ENCODE measurements around the gene KCNS3.
"Not testable (repeated sequence)": the region's sequence is repeated elsewhere in the genome, so short reads cannot be mapped to it uniquely, and the experiment has no call there.

Gene KCNS3

DNA sequence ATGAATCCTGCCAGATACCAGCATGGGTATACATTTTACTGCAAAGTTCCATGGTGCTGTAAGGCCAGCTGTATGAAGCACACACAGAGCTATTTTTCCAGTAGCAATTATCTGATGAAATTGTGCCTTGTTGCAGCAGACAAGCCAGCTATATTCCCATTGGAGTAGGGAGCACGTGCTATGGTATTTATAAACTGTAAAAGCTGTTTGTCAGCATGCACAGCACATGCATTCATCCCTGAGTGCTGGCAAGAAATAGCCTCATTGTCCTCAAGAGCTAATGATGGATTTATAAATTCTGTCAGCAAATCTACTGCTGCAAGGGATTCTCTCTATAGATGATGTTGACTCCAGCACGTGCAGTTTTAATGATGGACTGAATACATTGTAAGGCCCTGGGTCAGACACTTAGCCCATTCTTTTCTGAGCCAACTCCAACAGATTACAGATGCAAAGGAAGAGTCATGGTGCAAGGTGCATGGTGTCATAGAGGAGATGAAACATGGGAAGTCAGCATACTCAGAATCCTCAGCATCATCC lies 61.7 kb downstream of the KCNS3 start:
- no peak for DNase-seq (ENCODE audit: low spot score)
- FAIRE-seq: no peak

DNA sequence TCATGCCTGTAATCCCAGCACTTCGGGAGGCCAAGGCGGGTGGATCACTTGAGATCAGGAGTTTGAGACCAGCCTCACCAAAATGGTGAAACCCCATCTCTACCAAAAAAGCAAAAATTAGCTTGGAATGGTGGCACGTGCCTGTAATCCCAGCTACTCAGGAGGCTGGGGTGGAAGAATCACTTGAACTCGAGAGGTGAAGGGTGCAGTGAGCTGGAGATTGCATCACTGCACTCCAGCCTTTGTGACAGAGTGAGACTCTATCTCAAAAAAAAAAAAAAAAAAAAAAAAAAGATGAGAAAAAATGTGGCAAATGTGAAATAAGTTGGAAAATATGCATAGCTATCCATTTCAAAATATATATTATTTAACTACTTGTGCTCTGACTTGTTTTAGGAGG lies 65.0 kb downstream of the KCNS3 start:
- FAIRE-seq (no peak), DNase-seq (ENCODE audit: low spot score) (no peak)

DNA sequence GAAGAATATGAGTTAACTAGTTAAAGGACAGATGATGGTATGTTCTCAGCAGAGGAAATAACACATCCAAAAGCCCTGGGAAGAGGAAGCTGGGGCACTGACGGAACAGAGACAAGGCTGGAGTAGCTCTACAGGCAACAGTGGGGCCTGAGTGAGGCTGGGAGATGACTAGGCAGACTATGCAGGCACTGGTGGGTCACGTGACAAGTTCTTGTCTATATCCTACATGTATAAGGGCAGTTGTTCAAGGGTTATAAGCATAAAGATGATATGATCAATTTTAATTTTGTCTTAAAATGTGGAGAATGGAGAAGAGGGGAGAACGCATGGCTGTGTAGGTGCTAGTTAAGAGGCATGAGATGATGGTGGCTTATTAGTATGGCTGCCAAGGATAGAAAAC lies 68.6 kb downstream of the KCNS3 start:
- FAIRE-seq (no peak), DNase-seq (ENCODE audit: low spot score) (no peak)

DNA sequence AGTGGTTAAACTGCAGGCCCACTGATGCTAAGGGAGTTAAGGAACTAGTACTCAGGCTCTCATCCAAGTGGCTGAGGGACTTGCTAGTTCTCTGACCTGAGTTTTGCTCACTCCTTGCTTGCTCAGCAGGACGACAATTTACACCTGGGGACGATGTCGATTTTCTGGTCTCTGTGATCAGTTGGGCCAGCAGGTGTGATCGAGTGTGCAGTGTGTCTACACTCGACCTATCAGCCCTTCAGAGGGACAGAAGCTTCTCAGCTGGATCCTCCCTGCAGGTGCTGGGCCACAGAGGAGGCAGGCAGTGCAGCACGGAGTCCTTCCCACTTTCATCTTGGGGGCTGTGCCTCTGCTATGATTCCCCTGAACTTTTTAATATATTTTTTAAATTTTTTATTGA lies 71.5 kb downstream of the KCNS3 start:
- no peak for FAIRE-seq
- no peak for DNase-seq (ENCODE audit: low spot score)

DNA sequence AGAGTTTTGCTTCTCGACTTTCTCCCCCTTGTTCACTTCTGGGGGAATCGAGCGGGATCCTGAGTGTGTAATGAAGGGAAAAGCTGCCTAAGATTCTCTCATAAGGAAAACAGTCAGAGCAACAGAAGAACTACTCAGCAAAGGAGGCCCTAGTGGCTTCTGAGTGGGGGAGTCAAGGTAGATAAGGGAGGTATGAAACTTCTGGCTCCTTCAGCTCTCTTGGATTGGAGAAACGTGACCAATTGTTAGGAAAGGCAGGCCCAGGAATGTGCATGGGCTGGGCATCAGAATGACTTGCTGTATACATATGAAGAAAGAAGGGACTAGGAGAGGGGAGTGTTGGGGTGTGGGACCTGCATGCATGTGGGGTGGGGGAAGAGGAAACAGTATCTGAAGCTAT lies 73.1 kb downstream of the KCNS3 start:
- no peak for DNase-seq (ENCODE audit: low spot score)
- no peak for FAIRE-seq

DNA sequence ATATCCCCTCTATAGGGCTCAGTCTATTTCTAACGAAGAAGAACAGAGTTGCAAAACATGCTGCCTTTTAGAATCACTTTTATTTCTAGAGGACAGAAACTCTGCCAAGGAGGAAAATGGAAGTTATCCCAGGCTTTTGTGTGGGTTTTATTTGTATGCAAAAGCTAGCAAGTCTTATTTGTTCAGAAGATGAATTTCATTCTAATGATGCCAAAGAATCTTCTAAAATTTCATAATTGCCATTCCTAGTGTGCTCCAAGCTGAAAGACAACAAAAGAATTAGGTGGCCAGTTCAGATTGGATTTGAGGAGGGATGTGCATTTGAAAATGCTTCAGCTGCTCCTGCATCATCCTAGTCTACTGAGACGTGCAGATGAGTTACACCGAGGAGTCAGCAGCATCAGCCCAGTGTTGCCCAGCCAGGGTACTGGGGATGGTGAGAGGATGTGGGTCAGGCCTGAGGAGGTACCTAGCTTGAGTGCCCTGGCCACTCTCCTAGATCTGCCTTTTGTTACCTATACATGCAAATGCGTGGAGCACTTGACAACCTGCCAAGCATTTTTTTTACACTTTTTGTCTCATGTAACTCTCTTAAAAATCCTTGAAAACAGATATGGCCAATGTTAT lies 80.1 kb downstream of the KCNS3 start:
- DNase-seq (ENCODE audit: low spot score): no peak
- FAIRE-seq: no peak

DNA sequence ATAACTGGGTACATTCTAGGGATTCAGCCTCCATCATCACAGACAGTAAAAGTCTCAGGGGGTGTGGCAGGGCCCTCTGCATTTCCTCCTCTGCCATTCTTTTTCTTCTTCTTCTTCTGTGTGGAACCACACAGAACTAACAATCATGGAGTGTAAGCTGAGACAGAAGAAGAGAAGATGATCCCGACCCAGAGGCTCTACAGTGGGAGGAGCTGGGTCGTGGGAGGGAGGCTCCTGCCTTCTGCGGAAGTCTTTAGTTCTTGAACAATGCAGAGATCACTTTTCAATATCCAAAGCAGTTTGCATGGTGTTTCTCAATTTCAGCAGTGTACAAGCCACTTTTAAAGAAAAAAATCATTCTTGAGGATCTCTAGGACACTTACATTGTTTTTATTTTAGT lies 80.9 kb downstream of the KCNS3 start:
- DNase-seq (ENCODE audit: low spot score) (no peak), FAIRE-seq (no peak)

DNA sequence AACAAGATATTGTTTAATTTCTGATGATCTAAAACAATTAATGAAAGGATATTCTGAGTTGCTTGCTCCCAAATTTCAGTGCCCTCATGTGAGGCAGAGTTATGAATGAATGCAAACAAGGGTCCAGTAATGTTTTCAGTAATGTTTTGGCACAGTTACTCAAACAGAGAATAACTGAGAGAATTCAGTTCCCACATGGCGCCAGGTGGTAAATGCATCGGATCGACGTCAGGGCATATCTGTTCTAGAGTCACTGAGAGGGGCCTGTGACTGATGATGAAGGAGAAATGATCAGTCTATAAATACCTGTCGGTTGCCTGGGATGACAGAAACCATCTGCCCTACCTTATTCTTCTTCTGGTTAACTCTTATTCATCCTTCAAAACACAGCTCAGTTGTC lies 81.4 kb downstream of the KCNS3 start:
- FAIRE-seq (no peak), DNase-seq (ENCODE audit: low spot score) (no peak)

DNA sequence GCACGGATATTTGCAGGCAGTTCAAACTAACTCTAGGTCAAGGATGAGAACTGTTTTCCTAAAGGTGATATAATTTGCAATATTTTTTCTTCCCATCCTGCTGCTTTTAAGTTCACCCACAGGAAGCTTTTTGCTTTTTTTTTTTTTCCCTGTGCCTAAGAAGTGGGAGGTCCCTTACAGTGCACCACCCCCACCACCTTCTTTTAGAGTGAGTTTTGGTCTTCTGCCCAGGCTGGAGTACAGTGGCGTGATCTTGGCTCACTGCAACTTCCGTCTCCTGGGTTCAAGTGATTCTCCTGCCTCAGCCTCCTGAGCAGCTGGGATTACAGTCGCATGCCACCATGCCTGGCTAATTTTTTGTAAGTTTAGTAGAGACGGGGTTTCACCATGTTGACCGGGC lies 82.5 kb downstream of the KCNS3 start:
- no peak for FAIRE-seq
- DNase-seq (ENCODE audit: low spot score): no peak

DNA sequence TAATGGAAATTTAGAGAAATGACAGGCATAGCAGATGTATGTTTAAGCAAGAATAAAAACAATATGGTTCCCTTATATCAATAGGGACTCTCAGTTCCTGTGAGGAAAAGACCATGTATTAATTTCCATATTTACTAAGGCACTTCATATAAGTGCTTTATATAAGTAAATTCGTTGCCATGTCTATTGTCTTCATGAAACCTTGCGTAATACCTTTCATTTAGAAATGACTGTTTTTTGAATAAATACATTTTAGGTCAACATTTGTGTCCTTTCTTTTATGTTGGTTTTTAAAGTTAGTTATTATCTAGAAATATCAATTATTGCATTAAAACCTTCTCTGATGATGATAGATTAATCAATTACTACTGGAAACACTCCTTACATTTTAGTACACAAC lies 83.3 kb downstream of the KCNS3 start:
- DNase-seq (ENCODE audit: low spot score) (no peak), FAIRE-seq (no peak)

DNA sequence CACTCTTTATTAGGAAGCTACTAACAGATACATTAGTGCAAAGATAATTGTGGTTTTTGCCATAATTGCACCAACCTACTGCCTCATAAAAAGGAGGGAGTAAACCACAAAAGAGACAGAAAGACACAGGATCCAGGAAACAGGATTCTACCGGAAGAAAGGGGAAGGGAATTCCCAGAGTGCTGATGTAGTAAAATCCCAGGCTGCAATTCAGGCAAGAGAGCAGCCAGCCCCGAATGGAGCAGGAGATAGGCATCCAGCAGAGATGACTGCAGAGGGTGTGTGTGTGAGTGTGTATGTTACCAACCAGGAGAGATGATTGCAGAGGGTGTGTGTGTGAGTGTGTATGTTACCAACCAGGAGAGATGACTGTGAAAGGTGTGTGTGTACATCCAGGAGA lies 84.4 kb downstream of the KCNS3 start:
- peak; percentile 29 for DNase-seq (ENCODE audit: low spot score)
- peak; percentile 95 for FAIRE-seq

DNA sequence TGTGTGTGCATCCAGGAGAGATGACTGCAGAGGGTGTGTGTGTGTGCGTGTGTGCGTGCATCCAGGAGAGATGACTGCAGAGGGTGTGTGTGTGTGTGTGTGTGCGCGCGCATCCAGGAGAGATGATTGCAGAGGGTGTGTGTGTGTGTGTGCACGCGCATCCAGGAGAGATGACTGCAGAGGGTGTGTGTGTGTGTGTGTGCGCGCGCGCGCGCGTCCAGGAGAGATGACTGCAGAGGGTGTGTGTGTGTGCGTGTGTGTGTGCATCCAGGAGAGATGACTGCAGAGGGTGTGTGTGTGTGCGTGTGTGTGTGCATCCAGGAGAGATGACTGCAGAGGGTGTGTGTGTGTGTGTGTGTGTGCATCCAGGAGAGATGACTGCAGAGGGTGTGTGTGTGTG lies 85.1 kb downstream of the KCNS3 start:
- FAIRE-seq: not testable (repeated sequence)

DNA sequence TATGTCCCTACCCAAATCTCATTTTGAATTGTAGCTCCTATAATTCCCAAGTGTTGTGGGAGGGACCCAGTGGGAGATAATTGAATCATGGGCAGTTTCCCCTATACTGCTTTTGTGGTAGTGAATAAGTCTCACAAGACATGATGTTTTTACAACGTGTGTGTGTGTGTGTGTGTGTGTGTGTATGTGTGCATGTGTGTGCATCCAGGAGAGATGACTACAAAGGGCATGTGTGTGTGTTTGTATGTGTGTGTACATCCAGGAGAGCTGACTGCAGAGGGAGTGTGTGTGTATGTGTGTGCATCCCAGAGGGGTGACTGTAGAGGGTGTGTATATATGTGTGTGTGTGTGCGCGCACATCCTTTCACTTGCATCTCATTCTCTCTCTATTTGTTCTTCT lies 86.7 kb downstream of the KCNS3 start:
- DNase-seq (ENCODE audit: low spot score) (no peak), FAIRE-seq (peak; percentile 77)

More for the DNA sequence above, 85.1 kb downstream of the KCNS3 start:
- not testable (repeated sequence) for DNase-seq (ENCODE audit: low spot score)

DNA sequence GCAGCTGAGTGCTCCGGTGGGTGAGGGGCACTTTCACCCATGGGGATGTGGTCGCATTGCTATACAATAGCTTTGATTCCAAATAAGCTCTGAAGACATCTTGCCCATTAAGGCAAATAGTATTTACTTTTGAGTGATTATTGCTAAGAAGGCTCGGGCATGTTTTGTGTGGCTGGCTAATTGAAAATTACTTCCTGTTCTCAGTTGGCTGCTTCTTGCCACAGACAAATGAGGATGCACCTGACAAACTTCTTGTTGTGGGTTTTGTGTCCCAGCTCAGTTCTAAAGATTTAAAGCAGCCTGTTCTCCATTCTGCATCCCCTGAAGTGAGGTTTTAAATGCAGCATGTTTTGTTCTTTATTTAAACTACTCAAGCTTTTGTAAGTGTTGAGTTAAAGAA lies 88.3 kb downstream of the KCNS3 start:
- no peak for DNase-seq (ENCODE audit: low spot score)
- no peak for FAIRE-seq

DNA sequence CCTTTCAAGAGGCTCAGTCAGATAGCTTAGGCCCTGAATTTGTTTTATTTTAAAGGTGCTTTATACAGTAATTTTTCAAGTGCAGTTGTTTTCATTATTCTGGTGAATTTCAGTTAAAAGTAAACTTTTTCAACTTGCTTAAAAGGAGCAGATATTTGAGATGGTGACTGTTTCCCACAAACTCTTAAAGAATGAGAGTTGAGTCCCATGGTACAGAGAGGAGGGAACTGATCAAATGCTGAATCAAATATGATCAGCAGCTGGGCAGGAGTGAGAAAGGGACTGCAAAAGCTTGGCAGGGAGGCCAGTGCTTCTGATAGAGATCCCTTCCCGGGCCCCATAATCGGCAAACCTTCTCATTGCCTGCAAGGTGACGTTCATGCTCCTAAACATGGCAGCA lies 91.2 kb downstream of the KCNS3 start:
- DNase-seq (ENCODE audit: low spot score) (no peak), FAIRE-seq (no peak)

DNA sequence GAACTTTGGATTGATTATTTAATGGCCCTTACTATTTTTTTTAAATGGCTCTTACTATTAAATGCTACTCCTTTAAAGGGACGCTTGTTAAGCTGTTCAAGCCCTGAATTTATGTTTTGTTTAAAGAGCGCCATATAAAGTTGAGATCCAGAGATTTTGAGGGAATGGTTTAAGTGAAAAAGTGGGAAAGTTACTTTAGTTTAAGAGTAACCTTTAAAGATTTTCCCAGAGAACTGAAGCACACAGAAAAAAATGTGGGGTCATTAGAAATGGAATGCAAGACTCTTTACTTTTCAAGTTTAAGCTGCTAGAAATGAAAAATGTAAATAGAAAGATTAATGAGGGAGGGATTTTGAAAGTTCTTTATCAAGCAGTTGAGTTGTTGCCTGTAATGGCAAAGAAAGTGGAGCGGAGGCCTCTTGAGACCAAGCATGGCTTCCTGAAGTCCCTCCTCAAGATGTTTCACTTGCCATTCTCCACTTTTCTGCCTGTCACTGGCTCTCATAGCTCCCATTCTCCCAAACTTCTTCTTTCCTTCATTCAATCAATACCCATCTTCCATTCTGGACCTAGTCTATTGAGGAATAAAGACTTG lies 93.2 kb downstream of the KCNS3 start:
- DNase-seq (ENCODE audit: low spot score): no peak
- FAIRE-seq: no peak

DNA sequence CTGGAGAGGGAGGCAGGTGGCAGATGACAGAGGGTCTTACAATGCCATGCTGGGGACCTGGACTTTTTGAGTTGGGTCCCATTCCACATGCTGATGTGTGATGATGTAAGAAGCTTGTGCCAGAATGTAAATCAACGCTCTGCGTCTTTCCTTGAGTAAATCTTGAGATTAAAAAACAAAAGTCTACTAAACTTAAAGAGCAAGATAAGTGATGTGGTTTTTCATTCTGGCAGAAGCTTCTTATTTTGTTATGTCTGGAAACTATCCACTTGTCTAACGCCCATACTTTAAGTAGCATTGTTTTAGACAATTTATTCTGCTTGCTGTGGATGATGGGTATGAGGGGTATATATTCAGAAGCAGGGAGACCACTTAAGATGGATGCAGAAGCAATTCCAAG lies 94.5 kb downstream of the KCNS3 start:
- FAIRE-seq (no peak), DNase-seq (ENCODE audit: low spot score) (no peak)

DNA sequence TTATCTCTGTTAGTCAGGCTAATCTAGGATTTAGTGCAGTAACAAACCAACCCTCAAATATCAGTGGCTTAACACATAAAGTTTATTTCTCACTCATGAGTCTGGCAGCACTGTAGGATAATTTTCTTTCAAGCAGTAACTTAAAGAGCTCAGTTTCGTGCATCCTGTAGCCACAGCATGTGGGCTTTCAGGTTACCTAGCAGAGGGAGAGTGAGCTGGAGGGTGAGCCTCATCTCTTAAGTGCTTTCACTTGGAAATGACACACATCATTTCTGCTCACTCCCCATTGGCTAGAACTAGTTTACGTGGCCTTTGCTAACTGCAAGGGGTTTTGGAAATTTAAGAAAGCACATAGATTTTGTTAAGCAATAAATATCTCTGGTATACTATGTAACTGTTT lies 96.9 kb downstream of the KCNS3 start:
- no peak for DNase-seq (ENCODE audit: low spot score)
- no peak for FAIRE-seq

DNA sequence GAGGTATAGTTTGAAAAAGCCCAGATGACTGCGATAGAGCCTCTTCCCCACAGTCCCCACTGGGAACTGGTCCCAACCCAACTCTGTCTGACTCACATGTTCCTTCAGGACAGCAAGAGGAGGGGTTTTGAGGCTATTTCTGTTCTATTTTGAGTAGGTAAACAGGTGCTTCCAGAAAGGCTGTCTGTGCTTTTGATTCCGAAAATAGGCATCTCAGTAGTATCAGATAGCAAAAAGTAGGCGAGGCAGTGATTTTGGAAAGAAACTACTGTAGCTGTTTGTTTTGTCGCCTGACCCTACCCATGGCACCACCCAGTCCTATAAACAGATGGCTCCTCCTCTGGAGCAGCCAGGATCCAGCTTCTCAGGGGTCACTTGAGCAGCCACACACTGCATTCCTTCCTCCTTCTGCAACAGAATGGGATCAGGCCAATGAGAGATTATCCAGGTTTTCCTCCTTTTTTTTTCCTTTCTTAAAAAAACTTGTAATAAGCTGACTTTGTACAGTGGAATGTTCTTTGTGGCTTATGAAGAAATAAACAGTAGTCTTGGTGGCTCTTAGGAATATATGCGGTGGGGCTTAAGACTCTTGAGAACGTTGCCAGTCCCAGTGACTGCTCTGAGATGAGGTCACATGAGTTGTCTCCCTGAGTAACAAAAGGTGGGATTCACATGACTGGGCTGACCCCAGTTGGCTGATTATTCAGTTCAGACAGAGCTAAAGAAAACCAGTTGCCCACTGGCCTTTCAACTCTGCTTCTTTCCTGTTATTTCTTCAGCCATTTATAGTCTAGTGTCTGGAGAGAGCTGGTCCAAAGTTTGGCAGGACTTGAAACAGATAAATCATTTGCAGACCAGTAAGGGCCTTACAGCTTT lies 98.6 kb downstream of the KCNS3 start:
- FAIRE-seq: peak; percentile 53
- peak; percentile 86 for DNase-seq (ENCODE audit: low spot score)

DNA sequence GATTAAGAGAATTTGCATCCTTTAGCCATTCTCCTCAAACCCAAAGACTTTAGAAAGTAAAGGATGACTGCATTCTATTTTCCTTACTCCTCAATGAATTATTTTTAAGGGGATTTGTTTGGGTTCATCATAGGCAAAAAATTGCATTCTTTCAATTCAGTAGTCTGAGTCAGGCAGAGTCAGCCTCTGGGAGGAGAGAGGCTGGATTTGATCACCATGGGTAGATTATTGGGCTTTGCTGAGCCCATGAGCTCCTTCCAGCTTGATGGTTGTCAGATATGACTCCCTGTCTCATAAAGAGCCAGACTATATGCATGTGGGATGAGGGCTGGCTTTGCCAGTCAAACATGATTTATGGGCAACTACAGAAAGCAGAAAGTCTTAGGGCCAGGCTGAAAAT lies 101.2 kb downstream of the KCNS3 start:
- DNase-seq (ENCODE audit: low spot score): no peak
- FAIRE-seq: no peak

DNA sequence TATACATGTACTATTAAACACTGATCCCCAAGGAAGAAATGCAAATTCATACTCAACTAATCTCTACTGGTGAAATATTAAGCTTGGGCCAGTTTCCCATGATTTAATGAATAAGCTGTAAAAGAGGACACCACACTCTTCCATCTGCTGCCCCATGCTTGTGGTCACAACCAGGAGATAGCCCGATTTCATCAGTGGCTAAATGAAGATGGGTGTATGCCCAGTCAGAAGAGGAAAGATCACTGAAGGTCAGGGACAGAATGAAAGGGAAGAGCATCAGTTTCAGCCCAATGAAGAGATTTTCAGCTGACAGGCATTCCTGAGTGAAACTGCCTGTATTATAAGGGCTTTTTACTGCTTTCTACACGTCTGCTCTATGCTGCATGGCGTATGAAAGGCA lies 103.5 kb downstream of the KCNS3 start:
- no peak for FAIRE-seq

More for the DNA sequence above, 103.5 kb downstream of the KCNS3 start:
- no peak for DNase-seq (ENCODE audit: low spot score)
